GM18873 (cell line): ENCODE data around the gene PDE6A.

Source experiments
- ATAC-seq: cut with Tn5 transposase; IDR thresholded peaks from one replicate; pipeline ENCODE4 v1.9.1; 2021; ENCODE audit warnings: mild to moderate bottlenecking, moderate library complexity, moderate number of reproducible peaks; ENCODE audit not compliant: unreplicated experiment, low FRiP score

PDE6A gene

DNA sequence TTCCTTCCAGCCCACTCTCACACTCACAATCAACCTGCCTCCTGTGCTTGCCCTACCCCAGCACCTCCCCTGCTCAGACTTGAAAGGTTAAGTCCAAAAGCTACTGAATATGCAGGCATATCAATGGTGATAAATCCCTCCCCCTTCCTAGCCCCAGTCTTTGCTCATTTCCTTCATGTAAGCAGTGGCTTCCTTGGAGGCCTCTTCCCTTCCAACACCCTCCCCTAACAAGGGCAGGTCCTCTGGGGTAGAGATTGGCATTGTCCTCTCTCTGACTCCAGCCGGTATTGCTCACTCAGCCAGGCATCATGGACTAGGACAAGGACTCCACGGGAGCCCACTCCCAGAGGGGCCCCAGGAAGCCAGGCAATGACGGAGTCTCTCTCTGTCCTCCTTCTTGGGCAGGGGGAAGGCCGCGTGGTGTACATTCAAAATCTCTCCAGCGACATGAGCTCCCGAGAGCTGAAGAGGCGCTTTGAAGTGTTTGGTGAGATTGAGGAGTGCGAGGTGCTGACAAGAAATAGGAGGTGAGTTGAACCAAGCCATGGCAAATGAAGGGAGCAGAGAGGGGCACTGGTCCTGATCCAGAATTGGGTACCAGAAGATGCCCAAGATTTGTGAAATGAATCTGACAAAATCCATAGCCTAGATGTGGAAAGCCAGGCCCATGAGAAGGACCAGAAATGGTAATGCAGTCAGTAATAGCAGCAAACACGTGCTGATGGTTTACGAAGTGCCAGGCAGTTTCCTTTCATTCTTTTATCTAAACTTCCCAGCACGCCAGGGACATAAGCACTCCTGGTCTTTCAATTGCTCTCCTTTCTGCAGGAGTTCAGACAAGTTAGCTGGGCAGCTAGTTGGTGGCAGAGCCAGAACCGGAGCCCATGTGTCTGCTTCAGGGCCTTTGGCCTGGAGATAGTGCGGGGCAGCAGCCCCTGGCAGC, 102.5 kb downstream of the PDE6A start:
- no peak for ATAC-seq

DNA sequence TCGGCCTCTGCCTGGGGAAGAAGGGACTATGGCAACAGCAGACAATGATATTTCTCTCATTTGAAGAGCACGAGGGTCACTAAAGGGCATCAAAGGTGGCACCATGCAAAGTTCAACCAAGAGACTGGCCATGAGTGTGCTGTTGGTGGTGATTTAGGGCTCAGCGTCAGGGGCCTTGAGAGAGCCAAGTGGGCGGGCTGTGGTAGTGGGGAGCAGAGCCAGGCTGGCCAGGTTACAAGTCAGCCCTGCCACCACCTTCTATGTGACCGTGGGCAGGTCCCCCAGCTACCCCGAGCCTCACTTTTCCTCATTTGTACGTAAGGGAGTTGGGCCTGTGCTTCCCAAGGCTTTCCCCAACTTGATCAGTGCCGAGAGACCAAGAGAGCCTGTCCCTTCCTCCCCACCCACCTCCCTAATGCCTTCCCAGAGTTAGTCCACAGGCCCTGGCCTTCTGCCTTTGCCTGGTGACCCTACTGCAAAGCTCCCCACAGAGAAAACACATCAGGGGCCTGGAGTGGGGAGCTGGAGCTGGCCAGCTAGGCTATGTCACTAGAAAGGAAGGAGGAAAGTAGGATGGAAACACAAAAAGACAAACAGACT, 104.3 kb downstream of the PDE6A start:
- no peak for ATAC-seq

DNA sequence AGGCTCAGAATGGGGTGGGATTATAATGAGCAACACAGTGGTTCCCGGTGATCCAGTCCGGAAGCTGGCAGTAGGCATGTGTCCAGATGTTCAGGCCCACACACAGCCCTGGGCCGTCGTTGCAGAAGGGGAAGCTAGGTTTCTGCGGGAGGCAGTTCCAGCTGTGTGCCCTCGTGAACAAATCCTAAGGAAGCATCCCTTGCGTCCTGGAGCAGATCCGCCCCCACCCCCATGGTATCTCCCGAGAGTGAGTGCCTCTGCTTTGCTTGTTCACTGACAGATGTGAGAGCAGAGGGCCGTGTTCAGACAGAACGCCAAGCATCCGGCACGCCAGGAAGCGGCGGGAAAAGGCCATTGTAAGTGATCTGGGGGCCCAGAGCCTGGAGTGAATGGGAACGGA, 104.8 kb downstream of the PDE6A start:
- no peak for ATAC-seq

DNA sequence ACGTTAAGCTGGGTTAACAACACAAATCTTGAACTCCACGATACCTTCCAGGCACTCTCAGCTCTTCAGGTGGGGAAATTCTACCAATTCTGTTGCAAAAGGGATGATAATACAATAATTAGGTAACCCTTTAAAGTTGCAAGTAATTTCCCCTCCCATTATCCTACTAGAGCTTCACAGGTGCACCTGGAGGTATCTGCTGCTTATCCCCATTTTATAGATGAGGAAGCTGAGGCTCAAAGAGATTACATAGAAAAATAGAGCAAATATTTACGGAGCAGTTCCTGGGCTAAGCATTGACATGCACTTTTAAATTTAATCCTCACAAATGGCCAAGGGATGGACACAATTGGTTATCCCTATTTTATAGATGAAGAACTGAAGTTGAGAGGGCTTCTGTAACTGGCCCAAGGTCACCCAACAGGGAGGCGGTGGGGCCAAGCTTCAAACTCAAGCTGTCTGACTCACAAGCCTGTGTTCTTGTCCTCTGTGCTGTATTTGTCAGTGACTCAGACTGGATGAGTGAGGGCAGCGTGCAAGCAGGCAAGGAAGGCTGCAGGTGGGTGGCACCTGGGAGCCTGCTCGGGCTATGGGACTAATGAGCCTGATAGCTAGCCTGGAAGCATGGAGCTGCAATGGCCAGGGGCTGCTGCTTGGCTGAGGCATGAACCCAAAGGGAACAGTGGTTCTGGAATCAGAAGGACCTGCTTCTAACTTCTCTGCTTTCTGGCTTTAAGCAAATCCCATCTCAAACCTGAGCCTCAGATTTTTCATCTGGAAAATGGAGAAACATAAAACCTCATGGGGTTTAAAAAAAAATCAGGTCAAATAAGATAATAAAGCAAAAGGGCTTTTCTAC, 105.5 kb downstream of the PDE6A start:
- no peak for ATAC-seq

DNA sequence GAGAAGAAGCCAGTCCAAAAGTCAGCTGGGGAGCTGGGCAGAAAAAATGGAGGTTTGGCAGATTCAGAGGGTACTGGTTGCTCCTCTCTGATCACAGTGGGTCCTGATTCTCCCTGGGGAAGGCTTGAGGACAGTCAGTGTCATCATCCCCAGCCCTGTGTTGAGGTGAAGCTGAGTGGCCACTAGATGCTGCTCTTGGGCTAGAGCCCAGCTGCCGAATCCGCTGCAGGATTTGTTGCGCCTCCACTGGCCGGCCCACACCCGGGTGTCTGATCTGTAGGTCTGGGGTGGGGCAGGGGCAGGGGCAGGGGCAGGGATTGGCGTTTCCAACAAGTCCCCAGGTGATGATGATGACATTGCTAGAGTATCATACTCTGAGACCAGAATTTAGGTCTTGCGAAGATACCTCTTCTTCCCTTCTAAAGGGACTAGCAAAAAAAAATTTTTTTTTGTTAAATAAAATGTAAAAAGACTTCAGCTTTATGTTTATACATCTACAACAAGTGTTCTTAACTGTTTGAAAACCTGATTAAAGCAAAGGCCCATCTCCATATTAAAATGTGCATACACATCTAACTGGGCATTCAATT, 106.8 kb downstream of the PDE6A start:
- ATAC-seq: no peak

DNA sequence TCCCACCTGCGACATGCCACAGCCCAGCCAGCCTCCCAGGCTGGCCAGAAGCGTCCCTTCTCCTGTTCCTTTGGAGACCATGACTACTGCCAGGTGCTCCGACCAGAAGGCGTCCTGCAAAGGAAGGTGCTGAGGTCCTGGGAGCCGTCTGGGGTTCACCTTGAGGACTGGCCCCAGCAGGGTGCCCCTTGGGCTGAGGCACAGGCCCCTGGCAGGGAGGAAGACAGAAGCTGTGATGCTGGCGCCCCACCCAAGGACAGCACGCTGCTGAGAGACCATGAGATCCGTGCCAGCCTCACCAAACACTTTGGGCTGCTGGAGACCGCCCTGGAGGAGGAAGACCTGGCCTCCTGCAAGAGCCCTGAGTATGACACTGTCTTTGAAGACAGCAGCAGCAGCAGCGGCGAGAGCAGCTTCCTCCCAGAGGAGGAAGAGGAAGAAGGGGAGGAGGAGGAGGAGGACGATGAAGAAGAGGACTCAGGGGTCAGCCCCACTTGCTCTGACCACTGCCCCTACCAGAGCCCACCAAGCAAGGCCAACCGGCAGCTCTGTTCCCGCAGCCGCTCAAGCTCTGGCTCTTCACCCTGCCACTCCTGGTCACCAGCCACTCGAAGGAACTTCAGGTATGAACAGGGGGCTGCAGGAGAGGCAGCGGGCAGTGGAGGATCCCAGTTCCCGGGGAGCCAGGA, 108.0 kb downstream of the PDE6A start:
- ATAC-seq: no peak

DNA sequence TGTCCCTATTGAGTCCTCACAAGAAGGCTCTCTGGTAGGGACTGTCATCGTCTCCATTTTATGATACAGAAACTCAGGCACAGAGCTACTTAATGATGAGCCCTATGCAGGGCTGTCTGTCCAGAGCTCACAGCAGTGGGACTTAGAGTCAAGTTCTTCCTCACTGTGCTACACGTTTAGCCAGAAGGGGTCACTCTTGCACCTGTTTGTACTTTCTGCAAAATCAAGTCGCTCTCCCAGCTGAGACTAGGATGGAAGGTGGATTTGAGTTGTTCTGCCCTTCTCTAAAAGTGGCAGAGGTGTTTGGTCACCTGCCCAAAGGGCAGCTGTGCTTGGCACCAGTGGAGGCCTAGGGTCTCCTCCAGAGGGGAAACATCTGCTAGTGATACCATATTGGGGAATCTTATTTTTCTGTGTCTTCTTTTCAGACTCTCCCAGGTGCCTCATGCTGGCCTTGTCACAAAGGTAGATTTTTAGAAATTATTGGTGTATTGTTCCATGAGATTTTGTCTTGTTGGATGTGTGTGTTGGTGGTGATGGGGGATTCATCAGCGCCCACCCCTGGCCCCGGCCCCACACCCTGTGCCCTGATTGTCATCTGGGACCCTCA, 110.2 kb downstream of the PDE6A start:
- ATAC-seq: no peak

DNA sequence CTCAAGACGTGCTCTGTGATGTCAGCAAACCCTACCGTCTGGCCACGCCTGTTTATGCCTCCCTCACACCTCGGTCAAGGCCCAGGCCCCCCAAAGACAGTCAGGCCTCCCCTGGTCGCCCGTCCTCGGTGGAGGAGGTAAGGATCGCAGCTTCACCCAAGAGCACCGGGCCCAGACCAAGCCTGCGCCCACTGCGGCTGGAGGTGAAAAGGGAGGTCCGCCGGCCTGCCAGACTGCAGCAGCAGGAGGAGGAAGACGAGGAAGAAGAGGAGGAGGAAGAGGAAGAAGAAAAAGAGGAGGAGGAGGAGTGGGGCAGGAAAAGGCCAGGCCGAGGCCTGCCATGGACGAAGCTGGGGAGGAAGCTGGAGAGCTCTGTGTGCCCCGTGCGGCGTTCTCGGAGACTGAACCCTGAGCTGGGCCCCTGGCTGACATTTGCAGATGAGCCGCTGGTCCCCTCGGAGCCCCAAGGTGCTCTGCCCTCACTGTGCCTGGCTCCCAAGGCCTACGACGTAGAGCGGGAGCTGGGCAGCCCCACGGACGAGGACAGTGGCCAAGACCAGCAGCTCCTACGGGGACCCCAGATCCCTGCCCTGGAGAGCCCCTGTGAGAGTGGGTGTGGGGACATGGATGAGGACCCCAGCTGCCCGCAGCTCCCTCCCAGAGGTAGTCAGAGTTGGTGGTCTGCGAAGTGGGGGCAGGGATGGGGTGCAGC, 111.3 kb downstream of the PDE6A start:
- no peak for ATAC-seq

DNA sequence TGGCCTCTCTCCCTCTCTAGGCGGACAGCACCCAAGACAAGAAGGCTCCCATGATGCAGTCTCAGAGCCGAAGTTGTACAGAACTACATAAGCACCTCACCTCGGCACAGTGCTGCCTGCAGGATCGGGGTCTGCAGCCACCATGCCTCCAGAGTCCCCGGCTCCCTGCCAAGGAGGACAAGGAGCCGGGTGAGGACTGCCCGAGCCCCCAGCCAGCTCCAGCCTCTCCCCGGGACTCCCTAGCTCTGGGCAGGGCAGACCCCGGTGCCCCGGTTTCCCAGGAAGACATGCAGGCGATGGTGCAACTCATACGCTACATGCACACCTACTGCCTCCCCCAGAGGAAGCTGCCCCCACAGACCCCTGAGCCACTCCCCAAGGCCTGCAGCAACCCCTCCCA, 112.0 kb downstream of the PDE6A start:
- ATAC-seq: no peak

DNA sequence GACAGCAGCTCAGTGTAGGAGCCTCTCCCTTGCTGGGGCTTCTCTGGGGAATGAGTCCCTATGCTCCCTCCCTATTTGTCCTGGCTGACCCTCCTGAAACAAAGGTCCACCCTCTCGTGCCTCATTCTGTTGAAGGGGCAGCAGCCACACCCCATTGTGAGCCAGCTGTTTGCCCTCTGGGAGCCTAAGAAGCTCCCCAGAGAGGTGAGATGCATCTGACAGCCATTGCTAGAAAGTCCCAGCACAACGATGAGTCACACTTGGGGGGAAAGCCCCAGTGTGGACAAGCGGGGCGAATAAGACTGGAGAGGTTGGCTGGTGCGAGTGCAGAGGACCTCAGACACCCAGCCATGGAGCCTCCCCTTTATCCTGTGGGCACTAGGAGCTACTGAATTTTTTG, 113.1 kb downstream of the PDE6A start:
- peak; percentile 81 for ATAC-seq

DNA sequence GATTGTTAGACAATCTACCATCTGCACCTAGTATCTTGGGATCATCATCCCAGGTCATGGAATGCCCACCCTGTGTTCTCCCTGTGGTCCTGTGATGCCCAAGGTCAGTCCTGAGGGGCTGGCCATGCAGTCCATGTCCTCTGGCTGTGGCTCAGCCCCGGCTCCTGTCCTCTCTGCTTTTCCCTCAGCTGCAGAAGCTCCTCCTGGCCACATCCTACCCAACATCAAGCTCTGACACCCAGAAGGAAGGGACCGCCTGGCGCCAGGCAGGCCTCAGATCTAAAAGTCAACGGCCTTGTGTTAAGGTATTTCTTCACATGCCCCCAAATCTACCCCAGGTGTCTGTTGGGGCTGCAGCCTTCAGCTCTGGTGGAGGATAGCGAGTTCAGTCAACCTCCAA, 114.0 kb downstream of the PDE6A start:
- ATAC-seq: no peak

DNA sequence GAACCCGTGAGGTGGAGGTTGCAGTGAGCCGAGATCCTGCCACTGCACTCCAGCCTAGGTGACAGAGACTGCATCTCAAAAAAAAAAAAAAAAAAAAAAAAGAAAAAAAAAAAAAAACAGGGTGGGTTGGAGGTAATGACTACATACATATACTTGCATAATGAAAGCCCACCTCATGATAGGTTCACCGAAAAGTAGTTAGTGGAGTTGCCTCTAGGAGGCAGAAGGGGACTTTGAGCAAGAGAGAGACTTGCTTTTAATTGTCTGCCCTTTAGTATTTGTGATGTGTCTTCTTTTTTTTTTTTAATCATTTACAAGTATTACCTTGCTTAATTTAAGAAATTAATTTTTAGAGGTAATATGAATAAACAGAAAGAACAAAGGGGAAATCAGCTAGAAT, 114.6 kb downstream of the PDE6A start:
- no peak for ATAC-seq

DNA sequence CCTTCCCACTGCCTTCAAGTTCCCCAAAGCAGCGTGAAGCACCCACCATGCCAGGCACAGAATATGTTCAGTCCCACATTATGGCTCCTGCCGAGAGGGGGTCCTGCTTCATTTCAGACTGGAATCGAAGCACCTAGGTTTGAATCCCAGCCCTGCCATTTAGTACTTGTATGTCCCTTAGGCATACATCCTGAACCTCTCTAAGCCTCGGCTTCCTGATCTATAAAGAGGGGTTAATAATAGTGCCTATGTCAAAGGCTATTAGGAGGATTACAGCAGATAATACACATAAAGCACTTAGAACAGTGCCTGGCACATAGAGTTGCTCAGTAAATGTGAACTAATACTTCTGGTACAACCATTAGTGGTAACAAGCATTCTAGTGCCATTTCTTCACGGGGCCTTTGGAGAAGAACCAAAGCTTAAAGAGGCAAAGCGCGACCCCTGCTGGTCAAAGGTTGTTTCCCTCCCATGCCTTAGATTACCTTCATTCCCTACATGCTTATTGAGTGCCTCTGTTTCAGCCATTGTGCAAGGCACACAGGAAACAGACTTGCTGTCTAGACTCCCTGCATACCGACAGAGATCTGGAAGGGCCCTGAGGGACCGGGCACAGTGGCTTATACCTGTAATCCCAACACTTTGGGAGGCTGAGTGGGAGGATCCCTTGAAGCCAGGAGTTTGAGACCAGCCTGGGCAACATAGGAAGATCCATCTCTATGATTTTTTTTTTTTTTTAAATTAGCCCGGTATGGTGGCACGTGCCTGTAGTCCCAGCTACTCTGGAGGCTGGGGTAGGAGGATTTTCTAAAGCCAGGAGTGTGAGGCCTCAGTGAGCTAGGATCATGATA, 116.2 kb downstream of the PDE6A start:
- no peak for ATAC-seq

DNA sequence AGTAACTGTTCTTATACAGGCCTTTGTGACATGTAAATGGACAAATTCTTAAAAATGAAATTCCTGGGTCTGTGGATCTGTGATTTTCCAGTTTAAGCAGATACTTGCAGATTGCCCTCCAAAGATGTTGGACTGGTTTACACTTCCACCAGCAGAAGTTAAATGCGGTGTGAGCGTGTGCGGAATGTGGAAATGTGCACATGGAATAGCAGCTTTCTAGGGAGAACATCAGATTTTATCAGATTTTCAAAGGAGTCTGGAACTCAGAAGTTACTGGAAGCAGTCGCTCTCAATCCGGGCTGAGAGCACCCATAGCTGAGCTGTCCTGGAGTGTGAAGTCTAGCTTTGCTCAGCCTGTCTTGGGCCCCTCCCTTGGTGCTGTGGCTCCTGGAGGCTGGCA, 117.0 kb downstream of the PDE6A start:
- ATAC-seq: no peak

DNA sequence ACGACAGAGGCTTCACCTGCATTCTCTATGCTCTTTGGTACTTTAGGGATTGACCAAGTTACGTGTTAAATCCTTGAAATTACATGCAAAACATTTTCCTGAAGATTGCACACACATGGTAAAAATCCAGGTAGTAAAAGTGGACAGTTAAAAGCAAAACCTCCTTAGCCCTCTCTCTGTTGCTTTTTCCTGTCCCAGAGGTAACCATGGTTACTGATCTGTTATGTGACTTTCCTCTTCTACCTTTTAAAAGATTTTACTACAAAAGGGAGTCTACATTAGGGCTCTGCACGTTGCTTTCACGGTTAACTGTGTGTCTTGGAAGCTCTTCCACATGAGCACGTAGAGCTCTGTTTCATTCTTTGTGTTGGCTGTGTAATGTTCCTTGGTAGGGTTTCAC, 117.5 kb downstream of the PDE6A start:
- ATAC-seq: no peak

DNA sequence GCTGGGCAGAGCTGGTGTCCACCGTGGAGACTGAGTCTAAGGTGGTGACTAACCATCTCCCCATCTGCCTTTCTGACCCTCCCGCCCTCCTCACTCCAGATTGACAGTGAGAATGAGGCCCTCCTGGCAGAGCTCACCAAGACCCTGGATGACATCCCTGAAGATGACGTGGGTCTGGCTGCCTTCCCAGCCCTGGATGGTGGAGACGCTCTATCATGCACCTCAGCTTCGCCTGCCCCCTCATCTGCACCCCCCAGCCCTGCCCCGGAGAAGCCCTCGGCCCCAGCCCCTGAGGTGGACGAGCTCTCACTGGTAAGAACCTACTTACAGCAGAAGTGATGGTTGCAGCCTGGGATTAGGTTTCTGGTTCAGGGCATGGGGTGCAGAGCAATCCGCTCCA, 118.0 kb downstream of the PDE6A start:
- ATAC-seq: no peak

DNA sequence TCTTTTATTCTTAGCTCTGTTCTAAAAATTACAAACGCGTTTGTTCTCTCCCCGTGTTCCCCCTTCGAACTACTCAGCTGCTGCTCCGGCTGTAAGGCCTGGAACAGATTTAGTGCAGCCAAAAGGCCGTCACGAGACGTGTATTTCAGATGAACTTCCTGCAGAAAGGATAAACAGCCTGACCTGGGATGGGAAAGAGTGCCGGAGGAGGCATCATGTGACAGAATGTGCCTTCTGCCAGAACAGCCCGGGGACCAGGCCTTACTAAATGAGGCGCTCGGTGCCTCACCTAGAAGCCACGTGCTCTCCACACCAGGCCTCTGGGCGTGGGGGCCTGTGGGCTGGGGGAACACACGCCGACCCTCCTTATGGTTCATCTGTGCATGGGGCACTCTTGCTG, 119.7 kb downstream of the PDE6A start:
- ATAC-seq: no peak

DNA sequence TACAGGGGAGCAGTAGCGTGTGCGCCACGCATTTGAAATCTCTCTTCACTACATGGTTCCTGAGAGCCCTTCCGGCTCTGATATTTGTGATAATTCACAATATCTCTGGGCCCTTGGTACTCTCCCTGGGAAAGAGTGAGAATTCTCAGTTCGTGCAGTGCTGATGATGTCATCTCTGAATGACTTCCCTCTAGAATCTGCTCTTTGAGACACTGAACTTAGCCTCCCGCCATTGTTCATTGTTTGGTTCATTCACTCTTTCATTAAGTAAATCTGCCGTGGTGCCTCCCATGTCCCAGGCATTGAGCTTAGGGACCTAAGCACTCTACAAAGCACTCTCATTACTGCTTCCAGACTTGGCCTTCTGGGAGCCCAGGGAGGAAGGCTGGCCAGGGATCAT, 120.5 kb downstream of the PDE6A start:
- ATAC-seq: no peak
